GM12865 (cell line): ENCODE data around the gene PLXNC1.

ENCODE experiments used
- DNase-seq: peaks from one replicate; pipeline ENCODE4 v3.0.0; 2010; ENCODE audit warnings: low read depth
- H3K4me3 ChIP-seq: 2 replicates; pipeline ENCODE4 v1.5.1; 2011; ENCODE audit warnings: mild to moderate bottlenecking, low read depth, low read length, control low read depth
- CTCF ChIP-seq: IDR thresholded peaks from 2 replicates; pipeline ENCODE4 v1.5.1; 2011; ENCODE audit warnings: low read length, control low read depth, low read depth, inconsistent platforms; ENCODE audit not compliant: insufficient read depth; ENCODE audit errors: missing control alignments

PLXNC1 gene

GRCh38 chr12:94200695-94201094 is 52.3 kb downstream of the PLXNC1 start:
- TF ChIP-seq CTCF = no peak
- H3K4me3 ChIP-seq = no peak overlapping the region
- DNase-seq = no peak

- DNase-seq = no peak
- no peak overlapping the region for H3K4me3 ChIP-seq
These were observed 54.1 kb downstream of the PLXNC1 start for GRCh38 chr12:94202245-94203180.

GRCh38 chr12:94203181-94203546 is 54.8 kb downstream of the PLXNC1 start:
- H3K4me3 ChIP-seq = no peak overlapping the region
- no peak for DNase-seq
- TF ChIP-seq CTCF = no peak

More at GRCh38 chr12:94202245-94203180, 54.1 kb downstream of the PLXNC1 start:
- no peak for TF ChIP-seq CTCF

- no peak for TF ChIP-seq CTCF
- no peak overlapping the region for H3K4me3 ChIP-seq
- no peak for DNase-seq
These were observed 55.4 kb downstream of the PLXNC1 start for GRCh38 chr12:94203796-94204195.

GRCh38 chr12:94204499-94205247 is 56.3 kb downstream of the PLXNC1 start:
- TF ChIP-seq CTCF = no peak

GRCh38 chr12:94205822-94206221 is 57.4 kb downstream of the PLXNC1 start:
- no peak for TF ChIP-seq CTCF
- H3K4me3 ChIP-seq = peak overlapping the region; percentile 42
- peak; percentile 41 for DNase-seq

More at GRCh38 chr12:94204499-94205247, 56.3 kb downstream of the PLXNC1 start:
- peak; percentile 70 for DNase-seq
- peak overlapping the region; percentile 42 for H3K4me3 ChIP-seq
